Sigmoid colon (tissue), 4 donors: Measurements from ENCODE around the gene MAP4K5.

Experiments used
- POLR2A ChIP-seq, 2 donors: fragments of 450-650 bp; IDR thresholded peaks; one replicate each; pipeline ENCODE4 v1.6.1; 2016; ENCODE audit warnings: antibody characterized with exemption in 2 of 2, mild to moderate bottlenecking in 2 of 2, moderate library complexity in 2 of 2
- POLR2AphosphoS5 ChIP-seq, 4 donors: sonication (generic); formaldehyde crosslinking; IDR thresholded peaks; one replicate each; pipeline ENCODE4 v1.6.1; 2017; ENCODE audit warnings: antibody characterized with exemption in 4 of 4
- TF ChIP-seq, protein P1 (sequence below), 4 experiments: fragments of 450-650 bp in 3 of 4; fragments of 200-600 bp in 1 of 4; IDR thresholded peaks; one replicate each; pipeline ENCODE4 v1.5.1; 2016 to 2019; ENCODE audit warnings: antibody characterized with exemption in 4 of 4, mild to moderate bottlenecking in 3 of 4, moderate library complexity in 2 of 4

DNA sequence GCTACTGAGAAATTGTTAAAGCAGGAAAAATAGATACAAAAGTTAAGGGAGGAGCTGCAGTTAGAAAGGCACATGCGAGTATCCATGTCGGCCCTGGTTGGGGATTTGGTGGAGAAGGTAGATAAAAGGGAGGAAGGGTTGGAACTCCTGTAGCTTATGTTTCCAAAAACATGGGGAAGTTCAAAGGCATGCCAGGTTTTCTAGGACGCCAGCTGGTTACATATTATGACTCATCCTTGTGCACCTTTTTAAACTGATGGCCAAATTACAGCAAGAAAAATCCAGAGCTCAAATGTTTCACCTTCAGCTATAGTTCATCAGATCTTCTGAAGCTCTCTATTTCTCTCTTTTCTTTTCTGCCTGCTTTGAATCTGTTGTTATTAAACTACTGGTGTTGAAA lies 13.2 kb upstream of the MAP4K5 start:
- TF ChIP-seq, protein P1, sequence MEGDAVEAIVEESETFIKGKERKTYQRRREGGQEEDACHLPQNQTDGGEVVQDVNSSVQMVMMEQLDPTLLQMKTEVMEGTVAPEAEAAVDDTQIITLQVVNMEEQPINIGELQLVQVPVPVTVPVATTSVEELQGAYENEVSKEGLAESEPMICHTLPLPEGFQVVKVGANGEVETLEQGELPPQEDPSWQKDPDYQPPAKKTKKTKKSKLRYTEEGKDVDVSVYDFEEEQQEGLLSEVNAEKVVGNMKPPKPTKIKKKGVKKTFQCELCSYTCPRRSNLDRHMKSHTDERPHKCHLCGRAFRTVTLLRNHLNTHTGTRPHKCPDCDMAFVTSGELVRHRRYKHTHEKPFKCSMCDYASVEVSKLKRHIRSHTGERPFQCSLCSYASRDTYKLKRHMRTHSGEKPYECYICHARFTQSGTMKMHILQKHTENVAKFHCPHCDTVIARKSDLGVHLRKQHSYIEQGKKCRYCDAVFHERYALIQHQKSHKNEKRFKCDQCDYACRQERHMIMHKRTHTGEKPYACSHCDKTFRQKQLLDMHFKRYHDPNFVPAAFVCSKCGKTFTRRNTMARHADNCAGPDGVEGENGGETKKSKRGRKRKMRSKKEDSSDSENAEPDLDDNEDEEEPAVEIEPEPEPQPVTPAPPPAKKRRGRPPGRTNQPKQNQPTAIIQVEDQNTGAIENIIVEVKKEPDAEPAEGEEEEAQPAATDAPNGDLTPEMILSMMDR (IDR thresholded peaks at IDR 0.05): no peak
- TF ChIP-seq POLR2AphosphoS5 (IDR thresholded peaks at IDR 0.05): no peak
- TF ChIP-seq POLR2A (IDR thresholded peaks at IDR 0.05): no peak
